Measurements from ENCODE around the gene HSD17B2.

- TF ChIP-seq, protein P1, sequence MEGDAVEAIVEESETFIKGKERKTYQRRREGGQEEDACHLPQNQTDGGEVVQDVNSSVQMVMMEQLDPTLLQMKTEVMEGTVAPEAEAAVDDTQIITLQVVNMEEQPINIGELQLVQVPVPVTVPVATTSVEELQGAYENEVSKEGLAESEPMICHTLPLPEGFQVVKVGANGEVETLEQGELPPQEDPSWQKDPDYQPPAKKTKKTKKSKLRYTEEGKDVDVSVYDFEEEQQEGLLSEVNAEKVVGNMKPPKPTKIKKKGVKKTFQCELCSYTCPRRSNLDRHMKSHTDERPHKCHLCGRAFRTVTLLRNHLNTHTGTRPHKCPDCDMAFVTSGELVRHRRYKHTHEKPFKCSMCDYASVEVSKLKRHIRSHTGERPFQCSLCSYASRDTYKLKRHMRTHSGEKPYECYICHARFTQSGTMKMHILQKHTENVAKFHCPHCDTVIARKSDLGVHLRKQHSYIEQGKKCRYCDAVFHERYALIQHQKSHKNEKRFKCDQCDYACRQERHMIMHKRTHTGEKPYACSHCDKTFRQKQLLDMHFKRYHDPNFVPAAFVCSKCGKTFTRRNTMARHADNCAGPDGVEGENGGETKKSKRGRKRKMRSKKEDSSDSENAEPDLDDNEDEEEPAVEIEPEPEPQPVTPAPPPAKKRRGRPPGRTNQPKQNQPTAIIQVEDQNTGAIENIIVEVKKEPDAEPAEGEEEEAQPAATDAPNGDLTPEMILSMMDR (IDR thresholded peaks at IDR 0.05 in 4 of 5, conservative IDR thresholded peaks at IDR 0.05 in 1 of 5) = no peak
- no peak for TF ChIP-seq POLR2A (IDR thresholded peaks at IDR 0.05)
Measured at GRCh38 chr16:82124651-82125050, 89.6 kb downstream of the HSD17B2 start.

All from gastrocnemius medialis (tissue), 4 donors.